Measurements from ENCODE around the gene PRRX2.

The PRRX2 gene

GRCh38 chr9:129770741-129771140 lies 105.3 kb downstream of the PRRX2 start:
- H3K4me3 ChIP-seq (replicated peaks; ENCODE audit: low read depth, low read length) = no peak overlapping the region
- no peak for DNase-seq (ENCODE audit: extremely low read depth, low read depth)
- no peak for TF ChIP-seq CTCF (IDR thresholded peaks at IDR 0.05; ENCODE audit: low read depth, low read length, missing control alignments)
